BE2C (cell line): ENCODE data around the gene MEF2C.

Experiments
- DNase-seq: peaks from one replicate; pipeline ENCODE4 v3.0.0-alpha.2; 2020
- H3K27me3 ChIP-seq: fragments of 250-450 bp; sonication (Bioruptor Pico); 2 replicates; pipeline ENCODE4 v1.5.1; 2020; ENCODE audit warnings: mild to moderate bottlenecking
- H3K36me3 ChIP-seq: fragments of 250-450 bp; sonication (Bioruptor Pico); 2 replicates; pipeline ENCODE4 v1.5.1; 2020; ENCODE audit warnings: mild to moderate bottlenecking
- H3K4me1 ChIP-seq: fragments of 250-450 bp; sonication (Bioruptor Pico); 2 replicates; pipeline ENCODE4 v1.5.1; 2020
- H3K4me3 ChIP-seq: 2 replicates; pipeline ENCODE4 v1.5.1; 2011; ENCODE audit warnings: low read depth, low read length
- H3K9me3 ChIP-seq: fragments of 250-450 bp; sonication (Bioruptor Pico); 2 replicates; pipeline ENCODE4 v1.5.1; 2020
- TF ChIP-seq, protein P1 (sequence below): IDR thresholded peaks from 2 replicates; pipeline ENCODE4 v1.5.1; 2012; ENCODE audit warnings: mild to moderate bottlenecking, low read depth, low read length

MEF2C gene

DNA sequence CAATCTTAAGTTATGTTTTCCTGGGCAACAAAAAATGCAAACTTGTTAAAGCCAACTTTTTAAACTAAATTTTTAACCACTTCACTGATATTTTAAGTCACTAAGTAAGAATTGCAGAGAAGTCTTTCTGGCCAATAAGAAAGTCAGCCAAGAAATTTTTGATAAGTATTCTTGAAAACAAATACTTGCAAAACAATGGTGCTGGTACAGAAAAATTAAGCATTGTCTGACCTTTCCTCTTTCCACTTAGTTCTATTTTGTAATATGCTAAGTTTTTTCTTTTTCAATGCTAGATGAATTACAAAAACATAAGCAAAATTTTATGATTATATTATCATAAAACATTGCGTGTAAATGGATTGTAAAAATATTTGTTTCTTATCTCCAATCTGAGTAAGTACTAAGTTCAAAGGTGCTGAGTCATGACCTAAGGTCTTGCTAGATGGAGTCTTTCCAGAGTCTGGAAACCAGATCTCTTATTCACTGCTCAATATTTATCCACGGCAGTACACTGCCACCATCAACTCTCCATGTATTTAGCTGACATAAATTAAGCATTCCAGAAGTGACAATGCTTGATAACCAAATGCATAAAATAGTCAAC, 139.7 kb downstream of the MEF2C start:
- Histone ChIP-seq H3K4me3 (no peak overlapping the region), H3K27me3 (peaks cover 3% of the 10 kb centered on the region; the same call in 1 of the 2 replicates), H3K9me3 (no peaks in the 10 kb centered on the region), H3K4me1 (no peaks in the 10 kb centered on the region), H3K36me3 (no peaks in the 10 kb centered on the region)
- TF ChIP-seq, protein P1, sequence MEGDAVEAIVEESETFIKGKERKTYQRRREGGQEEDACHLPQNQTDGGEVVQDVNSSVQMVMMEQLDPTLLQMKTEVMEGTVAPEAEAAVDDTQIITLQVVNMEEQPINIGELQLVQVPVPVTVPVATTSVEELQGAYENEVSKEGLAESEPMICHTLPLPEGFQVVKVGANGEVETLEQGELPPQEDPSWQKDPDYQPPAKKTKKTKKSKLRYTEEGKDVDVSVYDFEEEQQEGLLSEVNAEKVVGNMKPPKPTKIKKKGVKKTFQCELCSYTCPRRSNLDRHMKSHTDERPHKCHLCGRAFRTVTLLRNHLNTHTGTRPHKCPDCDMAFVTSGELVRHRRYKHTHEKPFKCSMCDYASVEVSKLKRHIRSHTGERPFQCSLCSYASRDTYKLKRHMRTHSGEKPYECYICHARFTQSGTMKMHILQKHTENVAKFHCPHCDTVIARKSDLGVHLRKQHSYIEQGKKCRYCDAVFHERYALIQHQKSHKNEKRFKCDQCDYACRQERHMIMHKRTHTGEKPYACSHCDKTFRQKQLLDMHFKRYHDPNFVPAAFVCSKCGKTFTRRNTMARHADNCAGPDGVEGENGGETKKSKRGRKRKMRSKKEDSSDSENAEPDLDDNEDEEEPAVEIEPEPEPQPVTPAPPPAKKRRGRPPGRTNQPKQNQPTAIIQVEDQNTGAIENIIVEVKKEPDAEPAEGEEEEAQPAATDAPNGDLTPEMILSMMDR = no peak
- DNase-seq = no peak

DNA sequence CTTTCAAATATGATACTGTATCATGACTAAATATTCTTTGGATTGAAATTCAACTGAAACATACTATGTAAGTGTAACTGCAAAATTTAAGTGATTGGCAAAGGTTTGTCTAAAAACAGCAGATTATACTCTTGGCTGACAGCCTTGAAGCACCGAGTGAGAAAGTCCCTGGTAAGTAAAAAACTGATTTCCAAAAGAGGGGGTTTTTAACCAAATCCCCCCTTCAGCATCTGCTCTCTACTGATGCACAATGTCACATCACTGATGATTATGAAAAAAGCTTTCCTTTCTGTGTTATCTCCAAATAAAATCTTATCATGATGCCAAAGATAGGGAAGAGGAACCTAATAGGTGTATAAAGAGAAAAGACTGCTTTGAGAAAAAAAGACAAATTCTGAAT, 141.0 kb downstream of the MEF2C start:
- no peaks in the 10 kb centered on the region for H3K9me3 ChIP-seq
- TF ChIP-seq, protein P1 = no peak
- peaks cover 3% of the 10 kb centered on the region; the same call in 1 of the 2 replicates for H3K27me3 ChIP-seq
- no peak overlapping the region for H3K4me3 ChIP-seq
- no peaks in the 10 kb centered on the region for H3K36me3 ChIP-seq
- DNase-seq = no peak
- H3K4me1 ChIP-seq = no peaks in the 10 kb centered on the region

DNA sequence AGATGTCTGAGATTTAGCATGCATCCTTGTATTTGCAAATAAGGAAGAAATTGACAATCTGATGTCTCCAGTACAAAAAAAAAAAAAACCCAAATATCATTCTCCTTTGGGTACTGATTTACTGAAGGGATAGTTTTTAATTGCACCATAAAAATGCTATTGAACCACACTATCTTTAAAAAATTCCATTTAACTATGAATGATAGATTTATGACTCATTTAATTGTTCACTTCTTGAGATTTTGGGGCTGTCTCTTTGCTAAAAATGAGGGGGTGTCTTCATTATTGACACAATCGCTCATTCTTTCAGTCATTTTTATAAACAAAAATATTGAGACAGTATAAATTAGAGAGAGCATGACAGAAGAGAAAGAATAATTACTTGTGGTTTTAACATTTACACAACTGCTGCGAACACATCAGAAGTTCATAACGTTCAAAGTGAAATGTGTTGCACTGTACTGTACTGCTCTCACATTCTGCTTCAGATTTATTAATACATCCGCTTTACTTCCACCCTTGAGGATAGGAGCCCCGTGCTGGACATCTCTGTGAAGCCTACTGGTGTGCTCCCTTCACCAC, 142.3 kb downstream of the MEF2C start:
- TF ChIP-seq, protein P1 = no peak
- H3K4me3 ChIP-seq = no peak overlapping the region
- no peaks in the 10 kb centered on the region for H3K36me3 ChIP-seq
- no peaks in the 10 kb centered on the region for H3K9me3 ChIP-seq
- H3K4me1 ChIP-seq = no peaks in the 10 kb centered on the region
- peaks cover 3% of the 10 kb centered on the region; the same call in 1 of the 2 replicates for H3K27me3 ChIP-seq
- DNase-seq = no peak

DNA sequence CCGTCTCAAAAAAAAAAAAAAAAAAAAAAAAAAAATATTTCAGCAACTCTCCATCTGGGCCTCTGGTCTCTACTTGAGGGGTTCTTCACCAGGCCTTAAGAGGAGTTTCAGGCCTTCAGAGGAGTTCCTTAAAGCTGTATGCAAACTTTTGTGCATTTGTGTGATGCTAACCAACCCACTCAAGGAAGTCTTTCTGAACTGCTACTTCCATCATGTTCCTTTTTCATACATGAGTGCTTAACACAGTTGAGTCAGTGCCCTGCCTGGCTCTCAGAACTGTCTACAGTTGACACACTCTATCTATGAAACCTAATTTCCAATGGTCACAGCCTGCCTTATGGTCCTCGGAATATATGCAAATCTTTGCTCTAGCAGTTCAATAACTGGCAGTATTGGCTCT, 146.5 kb downstream of the MEF2C start:
- Histone ChIP-seq H3K36me3 (no peaks in the 10 kb centered on the region), H3K27me3 (peaks cover 13% of the 10 kb centered on the region), H3K4me1 (no peaks in the 10 kb centered on the region), H3K9me3 (no peaks in the 10 kb centered on the region), H3K4me3 (no peak overlapping the region)
- TF ChIP-seq, protein P1 = no peak
- no peak for DNase-seq

DNA sequence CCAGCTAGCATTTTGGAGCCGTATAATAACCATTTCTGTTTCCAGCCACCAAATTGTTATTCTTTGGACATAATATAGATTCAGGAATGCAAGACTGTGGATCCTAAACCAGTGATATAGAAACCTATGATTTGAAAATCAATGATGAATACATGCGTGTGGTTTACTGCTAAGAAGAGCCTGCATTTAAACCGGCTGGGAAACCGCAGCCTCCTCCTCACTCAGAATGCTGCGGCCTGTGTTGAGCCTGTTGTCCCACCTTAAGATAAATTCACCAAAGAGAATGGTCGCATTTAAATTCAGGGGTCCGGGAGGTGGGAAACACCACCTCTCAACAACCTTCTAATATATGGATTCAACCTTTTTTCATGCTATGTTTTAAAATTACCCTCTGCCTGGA, 148.0 kb downstream of the MEF2C start:
- Histone ChIP-seq H3K36me3 (no peaks in the 10 kb centered on the region), H3K4me3 (no peak overlapping the region), H3K4me1 (no peaks in the 10 kb centered on the region), H3K27me3 (peaks cover 16% of the 10 kb centered on the region), H3K9me3 (no peaks in the 10 kb centered on the region)
- DNase-seq = no peak
- TF ChIP-seq, protein P1 = no peak

DNA sequence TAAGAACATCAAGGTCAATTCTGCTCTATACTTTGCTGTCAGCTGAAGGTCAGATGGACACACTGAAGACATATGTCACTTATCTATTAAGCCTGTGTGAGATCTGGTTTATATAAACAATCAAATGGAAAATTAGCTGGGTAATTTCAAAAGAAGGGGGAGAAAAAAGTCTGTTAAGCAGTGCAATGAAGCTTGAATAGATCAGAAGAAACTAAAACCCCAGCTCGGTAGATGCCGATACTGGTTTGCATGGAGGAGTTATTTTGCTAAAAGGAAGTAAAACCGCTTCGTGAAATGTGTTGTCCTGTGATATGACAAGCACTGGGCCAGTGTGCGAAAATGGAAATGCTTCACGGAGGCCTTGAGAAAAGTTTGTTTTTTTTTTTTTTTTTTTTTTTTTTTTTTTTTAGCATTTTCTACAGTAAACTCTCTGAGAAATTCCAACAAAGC, 148.8 kb downstream of the MEF2C start:
- no peak for DNase-seq
- no peak overlapping the region for H3K4me3 ChIP-seq
- peaks cover 16% of the 10 kb centered on the region for H3K27me3 ChIP-seq

More for the DNA sequence above, 148.8 kb downstream of the MEF2C start:
- Histone ChIP-seq H3K4me1 (no peaks in the 10 kb centered on the region), H3K9me3 (no peaks in the 10 kb centered on the region), H3K36me3 (no peaks in the 10 kb centered on the region)
- TF ChIP-seq, protein P1 = no peak
